NT2/D1 (cell line): ENCODE data around the gene FAM186B.

Experiments used
- DNase-seq: peaks from one replicate; pipeline ENCODE4 v3.0.0-alpha.2; 2011; ENCODE audit warnings: low read depth, low spot score
- H3K27me3 ChIP-seq: 2 replicates; pipeline ENCODE4 v1.6.0; 2011; ENCODE audit warnings: mild to moderate bottlenecking; ENCODE audit not compliant: insufficient read length, insufficient read depth
- H3K36me3 ChIP-seq: 2 replicates; pipeline ENCODE4 v1.6.1; 2011; ENCODE audit warnings: mild to moderate bottlenecking, low read length, mixed read lengths; ENCODE audit not compliant: insufficient read depth, insufficient read length
- H3K4me1 ChIP-seq: 2 replicates; pipeline ENCODE4 v1.5.1; 2011; ENCODE audit not compliant: insufficient read depth, insufficient read length
- H3K4me3 ChIP-seq: 2 replicates; pipeline ENCODE4 v1.5.1; 2011; ENCODE audit warnings: low read depth; ENCODE audit not compliant: insufficient read length
- H3K9ac ChIP-seq: 2 replicates; pipeline ENCODE4 v1.6.0; 2011; ENCODE audit warnings: low read depth; ENCODE audit not compliant: insufficient read length
- H3K9me3 ChIP-seq: 2 replicates; pipeline ENCODE4 v1.5.1; 2011; ENCODE audit warnings: mild to moderate bottlenecking, low read length; ENCODE audit not compliant: insufficient read depth
- SUZ12 ChIP-seq: IDR thresholded peaks from 2 replicates; pipeline ENCODE4 v1.6.1; 2011; ENCODE audit not compliant: insufficient read length, insufficient read depth; ENCODE audit errors: extremely low read depth
- YY1 ChIP-seq: IDR thresholded peaks from 2 replicates; pipeline ENCODE4 v1.6.1; 2011; ENCODE audit not compliant: insufficient read length, insufficient read depth
- ZNF274 ChIP-seq: IDR thresholded peaks from 2 replicates; pipeline ENCODE4 v1.6.1; 2011; ENCODE audit warnings: mild to moderate bottlenecking, low read depth, low read length

Gene FAM186B

DNA sequence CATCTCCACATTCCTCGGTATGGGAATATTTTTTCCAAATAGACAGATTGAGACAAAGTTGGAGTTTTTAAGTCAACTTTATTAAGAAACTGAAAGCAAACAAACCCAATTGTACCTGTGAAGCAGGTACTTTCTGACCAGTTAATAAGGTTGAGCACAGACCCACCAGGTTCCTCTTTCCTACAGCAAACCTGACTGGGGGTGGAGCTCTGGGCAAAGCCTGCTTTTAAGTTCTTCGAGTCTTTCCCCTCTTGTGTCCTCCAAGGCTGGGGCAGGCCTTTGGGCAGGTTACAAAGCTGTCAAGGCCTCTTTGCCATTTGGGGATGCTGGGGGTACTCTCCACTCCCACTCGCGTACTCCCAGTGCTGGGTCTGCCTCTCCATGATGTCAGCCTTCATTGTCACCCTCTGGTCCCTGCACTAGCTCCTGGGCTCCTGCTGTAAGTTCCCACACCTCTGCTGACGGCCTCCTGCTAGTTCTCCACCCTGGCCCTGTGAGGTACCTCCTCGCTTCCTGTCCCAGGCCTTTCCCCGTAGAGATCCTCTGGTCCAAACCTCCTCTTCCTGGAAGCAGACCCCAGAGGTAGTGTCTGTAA, 63.4 kb downstream of the FAM186B start:
- Histone ChIP-seq H3K9me3 (no peaks in the 10 kb centered on the region), H3K4me1 (peaks cover 33% of the 10 kb centered on the region), H3K9ac (no peak overlapping the region), H3K4me3 (no peak overlapping the region), H3K36me3 (no peaks in the 10 kb centered on the region), H3K27me3 (peaks cover 39% of the 10 kb centered on the region)
- no peak for TF ChIP-seq YY1
- no peak for TF ChIP-seq ZNF274
- no peak for TF ChIP-seq SUZ12
- DNase-seq, result no peak

DNA sequence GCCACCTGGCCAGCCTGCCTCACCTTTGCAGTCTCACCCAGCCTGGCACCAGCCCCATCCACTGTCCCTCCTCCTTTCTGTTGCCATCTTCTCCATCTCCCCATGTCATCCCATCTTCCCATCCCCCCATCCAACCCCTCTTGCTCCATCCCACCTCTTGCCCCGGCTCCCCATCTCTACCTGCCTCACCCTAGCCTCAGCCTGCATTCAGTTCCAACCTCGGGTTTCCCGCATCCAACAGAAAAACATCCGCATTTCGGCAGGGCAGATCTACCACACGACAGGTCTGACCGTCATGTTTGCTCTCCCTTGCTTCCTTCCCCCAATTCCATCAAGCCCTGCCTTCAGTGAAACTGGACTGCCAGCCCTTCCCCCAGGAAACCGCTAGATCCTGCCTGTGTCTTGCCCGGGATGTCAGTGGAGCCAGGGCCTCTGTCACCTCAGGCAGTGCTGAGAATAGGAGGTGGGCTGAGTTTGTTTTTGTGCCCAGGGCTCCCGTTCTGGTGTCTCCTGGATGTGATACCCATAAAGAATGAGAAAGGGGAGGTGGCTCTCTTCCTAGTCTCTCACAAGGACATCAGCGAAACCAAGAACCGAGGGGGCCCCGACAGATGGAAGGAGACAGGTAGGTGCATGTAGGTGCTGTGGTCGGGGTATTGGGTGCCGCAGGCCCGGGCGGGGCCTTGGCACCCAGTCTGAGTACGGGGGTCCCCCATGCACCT, 64.1 kb downstream of the FAM186B start:
- H3K4me3 ChIP-seq, result no peak overlapping the region
- no peak for DNase-seq
- TF ChIP-seq SUZ12 (no peak), YY1 (no peak), ZNF274 (no peak)
- peaks cover 29% of the 10 kb centered on the region for H3K4me1 ChIP-seq
- no peaks in the 10 kb centered on the region for H3K36me3 ChIP-seq
- H3K27me3 ChIP-seq, result peaks cover 46% of the 10 kb centered on the region
- no peak overlapping the region for H3K9ac ChIP-seq
- no peaks in the 10 kb centered on the region for H3K9me3 ChIP-seq

DNA sequence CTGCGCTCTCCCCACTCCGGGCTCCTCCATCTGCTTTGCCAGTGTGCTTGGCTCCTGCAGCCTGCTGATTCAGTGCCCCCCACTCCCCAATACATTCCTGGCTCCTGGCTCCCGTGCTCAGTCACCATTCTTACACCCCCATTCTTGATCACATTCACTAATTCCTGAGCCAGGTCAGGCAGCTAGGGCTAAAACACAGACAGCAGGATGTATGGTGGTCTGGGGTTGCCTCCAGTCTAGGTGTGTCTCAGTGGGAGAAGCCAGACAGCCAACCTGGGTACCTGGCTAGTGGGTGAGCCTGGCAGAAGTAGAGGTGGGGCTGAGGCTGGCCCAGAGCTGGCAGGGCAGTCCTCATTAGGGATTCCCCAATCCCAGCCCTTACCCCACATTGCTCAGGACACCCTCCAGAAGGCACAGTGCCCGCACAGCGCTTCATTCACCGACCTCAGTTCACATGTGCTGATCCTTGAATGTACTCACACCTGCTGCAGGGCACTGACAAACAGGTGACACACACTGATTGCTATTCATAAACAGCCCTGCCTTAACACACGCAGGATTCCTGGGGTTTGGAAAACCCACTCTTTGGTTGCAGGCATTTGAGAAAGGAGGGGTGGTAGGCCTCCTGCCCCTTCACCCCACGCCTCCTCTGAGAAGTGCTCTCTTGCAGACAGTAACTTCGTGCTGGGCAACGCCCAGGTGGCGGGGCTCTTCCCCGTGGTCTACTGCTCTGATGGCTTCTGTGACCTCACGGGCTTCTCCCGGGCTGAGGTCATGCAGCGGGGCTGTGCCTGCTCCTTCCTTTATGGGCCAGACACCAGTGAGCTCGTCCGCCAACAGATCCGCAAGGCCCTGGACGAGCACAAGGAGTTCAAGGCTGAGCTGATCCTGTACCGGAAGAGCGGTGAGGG, 65.0 kb downstream of the FAM186B start:
- H3K4me1 ChIP-seq, result peaks cover 28% of the 10 kb centered on the region
- DNase-seq, result no peak
- H3K4me3 ChIP-seq, result no peak overlapping the region
- H3K9me3 ChIP-seq, result no peaks in the 10 kb centered on the region
- TF ChIP-seq SUZ12 (no peak), ZNF274 (no peak), YY1 (no peak)
- peaks cover 54% of the 10 kb centered on the region for H3K27me3 ChIP-seq
- no peaks in the 10 kb centered on the region for H3K36me3 ChIP-seq
- no peak overlapping the region for H3K9ac ChIP-seq

DNA sequence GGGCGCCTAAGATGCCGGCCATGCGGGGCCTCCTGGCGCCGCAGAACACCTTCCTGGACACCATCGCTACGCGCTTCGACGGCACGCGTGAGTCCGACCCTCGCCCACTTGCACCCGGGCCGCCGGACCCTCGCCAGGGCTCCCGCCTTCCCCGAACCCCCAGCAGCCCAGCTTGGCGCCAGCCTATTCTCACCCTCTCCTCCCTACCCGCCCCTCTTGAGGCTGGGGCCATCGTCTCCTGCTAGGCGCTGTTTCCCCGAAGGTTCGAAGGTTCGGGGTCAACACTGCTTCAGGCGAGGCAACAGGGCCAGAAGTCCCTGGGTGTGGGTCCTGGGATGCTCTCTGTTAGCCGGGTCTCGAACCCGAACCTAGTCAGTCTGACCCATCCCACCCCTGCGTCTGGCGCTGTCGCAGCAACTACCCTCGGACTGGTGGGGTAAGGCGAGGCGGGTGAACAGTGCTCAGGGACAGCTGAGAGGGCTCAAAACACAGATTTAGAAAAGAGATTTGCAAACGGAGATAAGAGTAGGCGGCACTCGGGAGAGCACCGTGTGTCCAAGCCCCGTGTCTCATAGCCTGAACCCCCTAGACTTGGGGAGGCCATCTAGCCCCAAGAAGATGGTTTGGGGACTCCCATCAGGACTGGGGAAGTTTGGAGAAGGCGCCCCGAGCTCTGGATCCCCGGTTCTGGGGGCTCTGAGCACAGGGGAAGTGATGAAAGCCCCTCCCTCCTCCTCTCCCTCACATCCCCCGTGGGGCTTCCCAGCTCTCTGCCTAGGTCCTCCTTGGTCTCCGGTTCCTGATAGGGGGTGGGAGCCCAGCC, 65.8 kb downstream of the FAM186B start:
- no peaks in the 10 kb centered on the region for H3K9me3 ChIP-seq
- H3K27me3 ChIP-seq, result peaks cover 61% of the 10 kb centered on the region
- H3K4me3 ChIP-seq, result peak overlapping the region; percentile 45
- H3K9ac ChIP-seq, result peak overlapping the region; percentile 46
- TF ChIP-seq ZNF274, result no peak
- H3K36me3 ChIP-seq, result no peaks in the 10 kb centered on the region
- DNase-seq, result no peak
- peaks cover 24% of the 10 kb centered on the region for H3K4me1 ChIP-seq

DNA sequence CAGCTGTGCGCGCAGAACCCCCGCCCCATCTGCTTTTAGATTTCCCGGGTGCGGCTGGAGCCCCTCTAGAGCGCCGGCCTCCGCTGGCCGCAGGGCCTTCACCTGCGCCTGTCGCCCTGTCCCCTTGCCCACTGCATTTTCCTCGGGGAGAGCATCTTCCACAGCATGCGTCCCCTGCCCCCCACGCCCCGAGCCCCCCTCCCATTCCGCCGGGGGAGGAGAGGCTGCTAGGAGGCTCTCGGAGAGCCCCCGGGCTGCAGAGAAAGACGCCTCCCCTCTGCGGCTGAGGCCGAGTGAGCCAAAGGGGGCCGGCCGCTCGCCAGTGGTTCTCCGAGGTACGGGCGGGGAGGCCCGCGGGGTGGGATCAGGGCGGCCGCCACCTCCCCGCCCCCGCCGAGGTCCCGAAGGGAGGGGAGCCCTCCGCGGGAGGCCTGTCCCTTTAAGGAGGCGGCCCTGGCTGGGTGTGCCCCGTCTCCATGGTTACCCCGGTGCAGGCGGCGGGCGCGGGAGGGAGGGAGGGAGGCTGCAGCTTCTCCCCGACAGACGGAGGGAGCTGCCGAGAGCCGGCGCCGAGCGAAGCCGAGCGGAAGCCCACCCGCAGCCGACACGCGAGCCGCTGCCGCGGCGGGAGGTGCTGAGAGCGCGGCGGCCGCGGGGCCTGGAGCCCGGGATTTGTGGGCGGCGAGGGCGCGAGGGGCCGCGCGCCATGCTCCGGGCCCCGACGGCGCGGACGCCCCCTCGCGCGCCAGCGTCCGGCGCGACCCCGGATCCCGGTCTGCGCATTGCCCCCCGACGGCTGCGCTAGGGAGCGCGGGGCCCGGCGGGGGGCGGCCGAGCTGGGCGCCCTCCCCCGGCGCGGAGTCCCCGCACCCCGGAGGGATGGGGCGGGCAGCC, 66.7 kb downstream of the FAM186B start, which contains the start of gene KCNH3:
Gene KCNH3 (plus strand): TSS at position 521 of the 894 bp plus-strand sequence. CDS start 387 bp downstream, outside the sequence.
- H3K9me3 ChIP-seq, result no peaks in the 10 kb centered on the region
- peak within 1 kb of the TSS; percentile 51 for H3K4me3 ChIP-seq
- H3K27me3 ChIP-seq, result peaks cover 61% of the 10 kb centered on the region
- peaks cover 20% of the 10 kb centered on the region for H3K4me1 ChIP-seq
- peak within 1 kb of the TSS; percentile 64 for H3K9ac ChIP-seq
- no peaks in the 10 kb centered on the region for H3K36me3 ChIP-seq
- TF ChIP-seq YY1 (no peak), SUZ12 (no peak), ZNF274 (no peak)
- peak; percentile 49 for DNase-seq
